AG09309 (cell line): ENCODE results near the gene TP53AIP1.

Source experiments
- DNase-seq: peaks from one replicate; pipeline ENCODE4 v3.0.0-alpha.2; 2010; ENCODE audit warnings: low read depth
- H3K4me3 ChIP-seq: 2 replicates; pipeline ENCODE4 v1.5.1; 2011; ENCODE audit warnings: mild to moderate bottlenecking, low read depth, low read length, moderate library complexity; ENCODE audit not compliant: control insufficient read depth
- TF ChIP-seq, protein P1 (sequence below): IDR thresholded peaks from 2 replicates; pipeline ENCODE4 v1.5.1; 2011; ENCODE audit warnings: mild to moderate bottlenecking, low read depth, low read length, inconsistent platforms; ENCODE audit not compliant: insufficient read depth, control insufficient read depth; ENCODE audit errors: missing control alignments

The TP53AIP1 gene

GRCh38 chr11:128895526-128895925, 47.1 kb downstream of the TP53AIP1 start:
- TF ChIP-seq, protein P1, sequence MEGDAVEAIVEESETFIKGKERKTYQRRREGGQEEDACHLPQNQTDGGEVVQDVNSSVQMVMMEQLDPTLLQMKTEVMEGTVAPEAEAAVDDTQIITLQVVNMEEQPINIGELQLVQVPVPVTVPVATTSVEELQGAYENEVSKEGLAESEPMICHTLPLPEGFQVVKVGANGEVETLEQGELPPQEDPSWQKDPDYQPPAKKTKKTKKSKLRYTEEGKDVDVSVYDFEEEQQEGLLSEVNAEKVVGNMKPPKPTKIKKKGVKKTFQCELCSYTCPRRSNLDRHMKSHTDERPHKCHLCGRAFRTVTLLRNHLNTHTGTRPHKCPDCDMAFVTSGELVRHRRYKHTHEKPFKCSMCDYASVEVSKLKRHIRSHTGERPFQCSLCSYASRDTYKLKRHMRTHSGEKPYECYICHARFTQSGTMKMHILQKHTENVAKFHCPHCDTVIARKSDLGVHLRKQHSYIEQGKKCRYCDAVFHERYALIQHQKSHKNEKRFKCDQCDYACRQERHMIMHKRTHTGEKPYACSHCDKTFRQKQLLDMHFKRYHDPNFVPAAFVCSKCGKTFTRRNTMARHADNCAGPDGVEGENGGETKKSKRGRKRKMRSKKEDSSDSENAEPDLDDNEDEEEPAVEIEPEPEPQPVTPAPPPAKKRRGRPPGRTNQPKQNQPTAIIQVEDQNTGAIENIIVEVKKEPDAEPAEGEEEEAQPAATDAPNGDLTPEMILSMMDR: no peak
- DNase-seq: no peak
- H3K4me3 ChIP-seq: no peak overlapping the region

- TF ChIP-seq, protein P1: no peak
- no peak overlapping the region for H3K4me3 ChIP-seq
- no peak for DNase-seq
These were observed 48.0 kb downstream of the TP53AIP1 start for GRCh38 chr11:128894685-128895084.

DNA sequence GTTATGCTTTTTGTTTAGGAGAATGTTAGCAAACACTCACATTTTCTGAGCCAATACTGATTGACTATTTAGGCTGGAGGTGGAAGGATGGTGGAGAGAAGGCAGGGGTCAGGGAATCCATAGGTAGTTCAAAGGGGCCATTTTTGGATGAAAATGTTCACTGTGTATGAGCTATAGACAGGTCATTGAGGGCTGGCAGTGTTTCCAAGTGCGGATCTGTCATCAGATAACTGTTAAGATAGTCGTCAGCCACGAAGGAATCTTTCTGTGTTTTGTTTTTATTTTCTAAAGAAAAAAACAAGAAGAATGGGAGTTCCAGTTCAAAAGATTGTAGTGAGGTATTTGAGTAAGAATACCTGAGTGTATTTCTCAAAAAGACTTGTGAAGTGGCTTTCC, 48.4 kb downstream of the TP53AIP1 start:
- DNase-seq: no peak
- TF ChIP-seq, protein P1: no peak
- H3K4me3 ChIP-seq: no peak overlapping the region

DNA sequence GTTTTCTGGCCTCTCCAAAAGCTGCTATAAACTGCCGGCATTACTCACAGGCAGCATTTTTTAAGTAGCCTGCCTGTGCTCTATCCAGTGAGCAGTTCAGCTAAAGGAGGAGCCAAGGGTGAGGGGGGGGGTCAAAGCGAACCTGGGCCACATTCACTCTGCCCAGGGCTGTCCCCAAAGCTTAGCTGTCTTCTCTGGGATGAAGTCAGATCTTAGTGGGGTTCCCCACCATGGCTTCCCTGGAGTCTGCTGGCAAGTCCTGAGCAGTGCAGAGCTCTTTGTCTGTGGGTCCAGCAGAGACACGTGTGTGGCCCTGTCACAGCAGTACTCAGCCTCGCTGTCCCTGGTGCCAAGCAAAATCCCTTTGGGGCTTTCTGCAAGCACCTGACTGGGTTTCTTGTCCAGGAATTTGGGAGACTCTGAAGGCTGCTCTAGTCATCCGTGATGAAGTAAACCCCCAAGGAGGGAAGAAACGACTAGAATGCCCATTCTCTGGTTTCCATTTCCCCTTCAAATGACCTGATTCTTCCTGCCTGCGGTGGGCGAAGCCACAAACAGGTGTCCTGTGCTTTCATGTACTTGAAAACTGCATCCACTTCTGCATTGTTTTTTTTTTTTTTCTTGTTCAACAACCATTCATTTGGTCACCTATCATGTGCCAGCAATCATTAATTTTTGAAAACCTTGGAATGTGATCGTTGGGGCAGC, 48.9 kb downstream of the TP53AIP1 start:
- no peak for DNase-seq
- TF ChIP-seq, protein P1: no peak
- H3K4me3 ChIP-seq: no peak overlapping the region

GRCh38 chr11:128892866-128893565, 49.7 kb downstream of the TP53AIP1 start:
- TF ChIP-seq, protein P1: no peak
- DNase-seq: no peak
- H3K4me3 ChIP-seq: no peak overlapping the region

DNA sequence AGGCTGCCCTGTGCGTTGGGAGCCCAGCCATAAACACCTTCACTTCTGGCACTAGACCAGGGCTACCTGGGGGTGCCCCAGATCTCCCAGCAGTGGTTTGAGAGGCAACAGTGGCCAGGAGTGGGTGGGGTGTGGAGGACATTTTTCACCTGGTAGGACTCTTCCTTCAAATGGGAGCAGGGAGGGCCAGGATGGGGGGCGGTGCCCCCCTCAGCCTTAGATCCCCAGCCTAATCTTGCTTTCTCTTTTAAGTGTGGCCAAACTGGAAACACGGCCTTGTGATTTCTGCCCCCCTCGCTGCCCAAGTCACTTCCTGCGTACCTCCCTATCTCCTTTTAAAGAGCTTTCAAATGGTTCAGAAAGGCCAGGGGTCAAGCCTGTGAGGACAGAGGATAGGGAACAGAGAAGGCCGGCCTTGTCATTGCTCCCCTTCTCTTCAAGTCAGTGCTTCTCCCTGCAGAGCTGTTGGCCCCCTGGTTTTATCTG, 50.7 kb downstream of the TP53AIP1 start:
- TF ChIP-seq, protein P1: no peak
- DNase-seq: no peak
- no peak overlapping the region for H3K4me3 ChIP-seq
